Suprapubic skin (tissue), 4 donors: ENCODE measurements around the gene CERS1. TPM values are rescaled to one million over a fixed set of nuclear protein-coding genes. Genes with fewer than 3 reads are reported as not detected.

Source experiments
- DNase-seq, 2 donors: peaks; one replicate each; pipeline ENCODE4 v3.0.0-alpha.2; 2019; ENCODE audit warnings: low spot score in 2 of 2
- H3K27ac ChIP-seq: fragments of 200-600 bp; sonication (generic); one replicate; pipeline ENCODE4 v1.5.1; 2019
- H3K27me3 ChIP-seq: fragments of 200-600 bp; sonication (generic); one replicate; pipeline ENCODE4 v1.5.1; 2019
- H3K36me3 ChIP-seq: fragments of 200-600 bp; sonication (generic); one replicate; pipeline ENCODE4 v1.5.1; 2019
- H3K4me1 ChIP-seq: fragments of 200-600 bp; sonication (generic); one replicate; pipeline ENCODE4 v1.5.1; 2019
- H3K4me3 ChIP-seq: fragments of 200-600 bp; sonication (generic); one replicate; pipeline ENCODE4 v1.5.1; 2019; ENCODE audit warnings: mild to moderate bottlenecking
- H3K9me3 ChIP-seq: fragments of 200-600 bp; sonication (generic); one replicate; pipeline ENCODE4 v1.5.1; 2019
- CTCF ChIP-seq, 2 donors: fragments of 200-600 bp in 1 of 2; fragments of 450-650 bp in 1 of 2; sonication (generic) in 1 of 2; IDR thresholded peaks; one replicate each; pipeline ENCODE4 v1.5.1; 2016 to 2019; ENCODE audit warnings: antibody characterized with exemption in 2 of 2, mild to moderate bottlenecking in 1 of 2, moderate library complexity in 1 of 2
- EP300 ChIP-seq: sonication (generic); formaldehyde crosslinking; IDR thresholded peaks from one replicate; pipeline ENCODE4 v1.6.1; 2017; ENCODE audit warnings: antibody characterized with exemption
- POLR2A ChIP-seq, 2 donors: fragments of 450-650 bp; IDR thresholded peaks; one replicate each; pipeline ENCODE4 v1.6.1; 2017; ENCODE audit warnings: antibody characterized with exemption in 2 of 2, mild to moderate bottlenecking in 2 of 2, moderate library complexity in 2 of 2
- POLR2AphosphoS5 ChIP-seq, 3 donors: sonication (generic); formaldehyde crosslinking; IDR thresholded peaks; one replicate each; pipeline ENCODE4 v1.6.1; 2017; ENCODE audit warnings: antibody characterized with exemption in 3 of 3
- WGBS: methylation state at CpG from one replicate; pipeline ENCODE4 v1.1.5; 2018; 5-methylcytosine and 5-hydroxymethylcytosine counted together
- total RNA-seq, 4 donors: library from RNA; depleted of rRNA; stranded (reverse); fragments of >200 nt; gene quantifications; one replicate each; pipeline ENCODE4 v1.1.0, GENCODE V29; 2016

The CERS1 gene
- under 1 TPM in 1 of 4 donors, not detected in 3; 0.68 TPM for total RNA-seq

DNA sequence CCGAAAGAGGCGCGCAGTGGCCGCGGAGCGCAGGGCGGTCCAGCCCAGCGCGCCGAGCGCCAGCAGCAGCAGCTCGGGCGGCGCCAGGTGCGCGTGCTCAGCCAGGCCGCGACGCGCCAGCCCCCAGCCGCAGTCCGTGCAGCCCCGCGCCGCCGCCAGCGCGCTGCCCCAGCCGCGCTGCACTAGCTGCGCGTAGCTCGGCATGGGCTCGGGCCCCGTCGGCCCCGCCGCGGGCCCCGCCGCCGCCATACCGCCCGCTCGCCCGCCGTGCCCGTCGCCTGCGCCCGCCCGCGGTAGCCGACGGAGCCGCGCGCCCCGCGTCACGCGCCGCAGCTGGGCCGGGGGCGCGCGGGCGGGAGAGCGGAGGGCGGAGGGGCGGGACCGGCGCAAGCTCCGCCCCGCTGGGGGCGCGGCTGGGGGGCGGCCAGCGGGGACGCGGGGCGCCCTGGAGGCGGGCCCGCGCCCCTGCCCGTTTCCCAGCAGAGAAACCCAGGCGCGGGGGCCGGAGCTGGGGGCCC, at the start of gene CERS1:
CERS1 (minus strand) TSS at position 335 of the 518 bp plus-strand sequence; CDS start at position 249, 86 bp downstream.
- no peak within 1 kb of the TSS for H3K27ac ChIP-seq
- DNase-seq = no peak

GRCh38 chr19:18945297-18945696, 49.3 kb upstream of the CERS1 start:
- Histone ChIP-seq H3K27me3 (no peaks in the 10 kb centered on the region), H3K36me3 (no peaks in the 10 kb centered on the region), H3K4me3 (no peak overlapping the region), H3K4me1 (peaks cover 7% of the 10 kb centered on the region), H3K27ac (no peak overlapping the region), H3K9me3 (no peaks in the 10 kb centered on the region)
- no peak for DNase-seq
- WGBS = 92% methylated on average over 9 of the region's 9 CpGs
- TF ChIP-seq EP300 = no peak

More for the DNA sequence above, at the start of gene CERS1:
- H3K36me3 ChIP-seq = peaks cover 22% of the 10 kb centered on the region
- peaks cover 35% of the 10 kb centered on the region for H3K27me3 ChIP-seq
- H3K9me3 ChIP-seq = no peaks in the 10 kb centered on the region
- peaks cover 26% of the 10 kb centered on the region for H3K4me1 ChIP-seq
- TF ChIP-seq CTCF (IDR thresholded peaks at IDR 0.05) = no peak
- TF ChIP-seq POLR2A (IDR thresholded peaks at IDR 0.05) = no peak
- TF ChIP-seq POLR2AphosphoS5 (IDR thresholded peaks at IDR 0.05) = no peak
- no peak for TF ChIP-seq EP300
- 0% methylated on average over 3 of the region's 89 CpGs for WGBS
- peak within 1 kb of the TSS; percentile 52 for H3K4me3 ChIP-seq

- Histone ChIP-seq H3K27me3 (no peaks in the 10 kb centered on the region), H3K4me3 (no peak overlapping the region), H3K27ac (no peak overlapping the region), H3K9me3 (no peaks in the 10 kb centered on the region), H3K36me3 (peaks cover 4% of the 10 kb centered on the region), H3K4me1 (peaks cover 21% of the 10 kb centered on the region)
- TF ChIP-seq EP300 = no peak
- TF ChIP-seq POLR2A (IDR thresholded peaks at IDR 0.05) = no peak
- no peak for TF ChIP-seq CTCF (IDR thresholded peaks at IDR 0.05)
- TF ChIP-seq POLR2AphosphoS5 (IDR thresholded peaks at IDR 0.05) = no peak
- 77% methylated on average over 4 of the region's 4 CpGs for WGBS
- no peak for DNase-seq
These were observed 47.5 kb upstream of the CERS1 start for GRCh38 chr19:18943465-18943864.

GRCh38 chr19:18942692-18943091, 46.7 kb upstream of the CERS1 start:
- no peaks in the 10 kb centered on the region for H3K9me3 ChIP-seq
- no peak overlapping the region for H3K27ac ChIP-seq
- WGBS = 73% methylated on average over 6 of the region's 6 CpGs
- peaks cover 21% of the 10 kb centered on the region for H3K4me1 ChIP-seq
- H3K36me3 ChIP-seq = peaks cover 8% of the 10 kb centered on the region
- no peaks in the 10 kb centered on the region for H3K27me3 ChIP-seq
- no peak overlapping the region for H3K4me3 ChIP-seq
- no peak for DNase-seq
- TF ChIP-seq CTCF (IDR thresholded peaks at IDR 0.05) (no peak), POLR2A (IDR thresholded peaks at IDR 0.05) (no peak), POLR2AphosphoS5 (IDR thresholded peaks at IDR 0.05) (no peak), EP300 (no peak)

- peak overlapping the region; percentile 85 for H3K4me3 ChIP-seq
These were observed 45.8 kb upstream of the CERS1 start for GRCh38 chr19:18941628-18942354.

More at GRCh38 chr19:18941628-18942354, 45.8 kb upstream of the CERS1 start:
- no peaks in the 10 kb centered on the region for H3K9me3 ChIP-seq
- no peak for DNase-seq
- H3K27me3 ChIP-seq = no peaks in the 10 kb centered on the region
- TF ChIP-seq EP300 (no peak), POLR2A (IDR thresholded peaks at IDR 0.05) (no peak), POLR2AphosphoS5 (IDR thresholded peaks at IDR 0.05) (no peak), CTCF (IDR thresholded peaks at IDR 0.05) (no peak)
- H3K27ac ChIP-seq = no peak overlapping the region
- WGBS = 69% methylated on average over 17 of the region's 18 CpGs
- peaks cover 8% of the 10 kb centered on the region for H3K36me3 ChIP-seq
- H3K4me1 ChIP-seq = peaks cover 21% of the 10 kb centered on the region
